ENCODE results near the gene UBE2J2.
A peak's percentile ranks its signal among the peaks of the same experiment; 100 is the strongest.

- TF ChIP-seq CTCF (IDR thresholded peaks at IDR 0.05) (no peak), EP300 (IDR thresholded peaks at IDR 0.05; ENCODE audit: borderline replicate concordance in 1 of 2, low read depth in 1 of 2, low read length in 1 of 2) (peak in 1 of 2 experiments; percentile 54; a peak in 1 of 4 replicates), RFX5 (IDR thresholded peaks at IDR 0.05; ENCODE audit: low read length) (no peak; the same call in 1 of the 2 replicates)
Observed at GRCh38 chr1:1304331-1305299, 31.0 kb upstream of the UBE2J2 start.

All from SK-N-SH (cell line).